ENCODE results near the gene ING4. TPM values are rescaled to one million over a fixed set of nuclear protein-coding genes. Genes with fewer than 3 reads are reported as not detected.

ING4 gene
- total and polyA plus RNA-seq, 2 of the 13 experiments (the other 11 are each of a cell fraction or from before 2014, with no cell fraction given): 14.4 to 32.4 TPM

DNA sequence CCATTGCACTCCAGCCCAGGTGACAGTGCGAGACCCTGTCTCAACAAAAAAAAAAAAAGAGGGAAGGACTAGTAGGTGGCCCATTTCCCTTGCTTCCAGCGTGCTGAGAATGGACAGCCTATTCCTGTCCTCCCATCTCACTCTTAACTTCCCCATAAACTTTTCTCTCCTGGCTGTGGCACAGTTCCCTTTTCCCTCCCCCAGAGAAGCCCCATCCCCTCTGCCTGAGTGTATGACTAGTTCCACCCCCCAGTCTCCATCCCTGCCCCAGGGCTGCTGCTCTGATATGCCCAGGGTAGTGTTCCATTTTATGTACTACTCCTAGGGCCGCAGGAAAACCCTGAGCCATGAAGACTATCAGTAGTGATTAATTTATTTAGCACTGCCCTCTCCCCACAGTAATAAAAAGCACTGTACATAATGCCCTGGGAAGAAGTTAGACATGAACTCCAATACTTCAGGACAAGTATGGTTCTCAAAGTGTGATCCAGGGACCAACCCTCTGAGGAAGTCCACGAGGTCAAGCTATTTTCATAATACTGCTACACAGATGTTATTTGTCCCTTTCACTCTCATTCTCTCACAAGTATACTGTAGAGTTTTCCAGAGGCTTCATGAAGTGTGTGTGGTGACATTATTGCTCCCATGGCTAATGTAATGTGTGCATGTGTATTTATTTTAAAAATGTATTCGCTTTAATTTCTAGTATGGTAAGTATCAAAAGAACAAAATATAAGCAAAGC is 44.3 kb downstream of the ING4 start (continued):
- TF ChIP-seq NFE2L1 (CRISPR knock-in tag; IDR thresholded peaks at IDR 0.05; ENCODE audit: borderline replicate concordance) (no peak), SMAD9 (CRISPR knock-in tag; IDR thresholded peaks at IDR 0.05) (no peak), RBM22 (optimal IDR thresholded peaks at IDR 0.05; ENCODE audit: low read length) (no peak), ZMYM2 (CRISPR knock-in tag; IDR thresholded peaks at IDR 0.05) (no peak), ZNF124 (CRISPR knock-in tag; IDR thresholded peaks at IDR 0.05) (no peak), SNAPC4 (CRISPR knock-in tag; IDR thresholded peaks at IDR 0.05) (no peak)
- TF ChIP-seq, protein P1, sequence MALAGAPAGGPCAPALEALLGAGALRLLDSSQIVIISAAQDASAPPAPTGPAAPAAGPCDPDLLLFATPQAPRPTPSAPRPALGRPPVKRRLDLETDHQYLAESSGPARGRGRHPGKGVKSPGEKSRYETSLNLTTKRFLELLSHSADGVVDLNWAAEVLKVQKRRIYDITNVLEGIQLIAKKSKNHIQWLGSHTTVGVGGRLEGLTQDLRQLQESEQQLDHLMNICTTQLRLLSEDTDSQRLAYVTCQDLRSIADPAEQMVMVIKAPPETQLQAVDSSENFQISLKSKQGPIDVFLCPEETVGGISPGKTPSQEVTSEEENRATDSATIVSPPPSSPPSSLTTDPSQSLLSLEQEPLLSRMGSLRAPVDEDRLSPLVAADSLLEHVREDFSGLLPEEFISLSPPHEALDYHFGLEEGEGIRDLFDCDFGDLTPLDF (CRISPR knock-in tag; IDR thresholded peaks at IDR 0.05): no peak
- TF ChIP-seq, protein P2, sequence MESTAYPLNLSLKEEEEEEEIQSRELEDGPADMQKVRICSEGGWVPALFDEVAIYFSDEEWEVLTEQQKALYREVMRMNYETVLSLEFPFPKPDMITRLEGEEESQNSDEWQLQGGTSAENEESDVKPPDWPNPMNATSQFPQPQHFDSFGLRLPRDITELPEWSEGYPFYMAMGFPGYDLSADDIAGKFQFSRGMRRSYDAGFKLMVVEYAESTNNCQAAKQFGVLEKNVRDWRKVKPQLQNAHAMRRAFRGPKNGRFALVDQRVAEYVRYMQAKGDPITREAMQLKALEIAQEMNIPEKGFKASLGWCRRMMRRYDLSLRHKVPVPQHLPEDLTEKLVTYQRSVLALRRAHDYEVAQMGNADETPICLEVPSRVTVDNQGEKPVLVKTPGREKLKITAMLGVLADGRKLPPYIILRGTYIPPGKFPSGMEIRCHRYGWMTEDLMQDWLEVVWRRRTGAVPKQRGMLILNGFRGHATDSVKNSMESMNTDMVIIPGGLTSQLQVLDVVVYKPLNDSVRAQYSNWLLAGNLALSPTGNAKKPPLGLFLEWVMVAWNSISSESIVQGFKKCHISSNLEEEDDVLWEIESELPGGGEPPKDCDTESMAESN (CRISPR knock-in tag; conservative IDR thresholded peaks at IDR 0.05): no peak
